C4-2B (cell line): ENCODE measurements around the gene TRIM46.

Experiments
- CTCF ChIP-seq: fragments of 450-650 bp; conservative IDR thresholded peaks from 2 replicates; pipeline ENCODE4 v1.5.1; 2017; ENCODE audit warnings: mild to moderate bottlenecking
- ZFX ChIP-seq: fragments of 450-650 bp; IDR thresholded peaks from 2 replicates; pipeline ENCODE4 v1.6.1; 2017

GRCh38 chr1:155145491-155145890 lies 28.2 kb upstream of the TRIM46 start:
- TF ChIP-seq CTCF (no peak), ZFX (no peak)
